ENCODE data around the gene BBOF1.

The BBOF1 gene

GRCh38 chr14:74029136-74029535 lies 10.0 kb downstream of the BBOF1 start:
- DNase-seq (ENCODE audit: low spot score): no peak

- no peak for DNase-seq (ENCODE audit: low spot score)
These were observed 15.4 kb downstream of the BBOF1 start for GRCh38 chr14:74034572-74034971.

- peak; percentile 32 for DNase-seq (ENCODE audit: low spot score)
These were observed 16.4 kb downstream of the BBOF1 start for GRCh38 chr14:74035556-74035955.

- DNase-seq (ENCODE audit: low spot score): peak; percentile 58
These were observed 19.1 kb downstream of the BBOF1 start for GRCh38 chr14:74038020-74038859.

GRCh38 chr14:74042296-74042695 lies 23.1 kb downstream of the BBOF1 start:
- DNase-seq (ENCODE audit: low spot score): no peak

GRCh38 chr14:74045522-74045921 lies 26.4 kb downstream of the BBOF1 start:
- no peak for DNase-seq (ENCODE audit: low spot score)

GRCh38 chr14:74048281-74048680 lies 29.1 kb downstream of the BBOF1 start:
- no peak for DNase-seq (ENCODE audit: low spot score)

GRCh38 chr14:74049876-74050495 lies 30.8 kb downstream of the BBOF1 start:
- DNase-seq (ENCODE audit: low spot score): peak; percentile 15

- DNase-seq (ENCODE audit: low spot score): peak; percentile 8
These were observed 43.6 kb downstream of the BBOF1 start for GRCh38 chr14:74062809-74063150.

GRCh38 chr14:74064426-74064825 lies 45.3 kb downstream of the BBOF1 start:
- no peak for DNase-seq (ENCODE audit: low spot score)

- DNase-seq (ENCODE audit: low spot score): no peak
These were observed 45.7 kb downstream of the BBOF1 start for GRCh38 chr14:74064883-74065282.

GRCh38 chr14:74065746-74066575 lies 46.8 kb downstream of the BBOF1 start:
- no peak for DNase-seq (ENCODE audit: low spot score)

- no peak for DNase-seq (ENCODE audit: low spot score)
These were observed 58.3 kb downstream of the BBOF1 start for GRCh38 chr14:74077401-74077800.

- no peak for DNase-seq (ENCODE audit: low spot score)
These were observed 61.8 kb downstream of the BBOF1 start for GRCh38 chr14:74080820-74081460.

- no peak for DNase-seq (ENCODE audit: low spot score)
These were observed 62.3 kb downstream of the BBOF1 start for GRCh38 chr14:74081491-74081890.

GRCh38 chr14:74083161-74083560 lies 64.0 kb downstream of the BBOF1 start:
- DNase-seq (ENCODE audit: low spot score): no peak

GRCh38 chr14:74083784-74084276 lies 64.7 kb downstream of the BBOF1 start:
- no peak for DNase-seq (ENCODE audit: low spot score)

GRCh38 chr14:74084277-74085046 lies 65.3 kb downstream of the BBOF1 start, which contains the start of the genes ALDH6A1 and LIN52:
TSS of gene ALDH6A1 (minus strand) at chr14:74084453. CDS start at chr14:74084394, 59 bp downstream.
TSS of gene LIN52 (plus strand) at chr14:74084956. CDS start at chr14:74084975, 19 bp downstream.
- DNase-seq (ENCODE audit: low spot score): peak; percentile 98

GRCh38 chr14:74085047-74085637 lies 66.0 kb downstream of the BBOF1 start:
- DNase-seq (ENCODE audit: low spot score): peak; percentile 59

GRCh38 chr14:74085828-74086227 lies 66.7 kb downstream of the BBOF1 start:
- no peak for DNase-seq (ENCODE audit: low spot score)

All from AG20443 (cell line).